GM18867 (cell line): ENCODE data around the gene ALKBH5.
A peak's percentile ranks its signal among the peaks of the same experiment; 100 is the strongest.

Source experiments
- ATAC-seq: cut with Tn5 transposase; IDR thresholded peaks from one replicate; pipeline ENCODE4 v1.9.1; 2021; ENCODE audit warnings: mild to moderate bottlenecking, moderate library complexity; ENCODE audit not compliant: unreplicated experiment

ALKBH5 gene

DNA sequence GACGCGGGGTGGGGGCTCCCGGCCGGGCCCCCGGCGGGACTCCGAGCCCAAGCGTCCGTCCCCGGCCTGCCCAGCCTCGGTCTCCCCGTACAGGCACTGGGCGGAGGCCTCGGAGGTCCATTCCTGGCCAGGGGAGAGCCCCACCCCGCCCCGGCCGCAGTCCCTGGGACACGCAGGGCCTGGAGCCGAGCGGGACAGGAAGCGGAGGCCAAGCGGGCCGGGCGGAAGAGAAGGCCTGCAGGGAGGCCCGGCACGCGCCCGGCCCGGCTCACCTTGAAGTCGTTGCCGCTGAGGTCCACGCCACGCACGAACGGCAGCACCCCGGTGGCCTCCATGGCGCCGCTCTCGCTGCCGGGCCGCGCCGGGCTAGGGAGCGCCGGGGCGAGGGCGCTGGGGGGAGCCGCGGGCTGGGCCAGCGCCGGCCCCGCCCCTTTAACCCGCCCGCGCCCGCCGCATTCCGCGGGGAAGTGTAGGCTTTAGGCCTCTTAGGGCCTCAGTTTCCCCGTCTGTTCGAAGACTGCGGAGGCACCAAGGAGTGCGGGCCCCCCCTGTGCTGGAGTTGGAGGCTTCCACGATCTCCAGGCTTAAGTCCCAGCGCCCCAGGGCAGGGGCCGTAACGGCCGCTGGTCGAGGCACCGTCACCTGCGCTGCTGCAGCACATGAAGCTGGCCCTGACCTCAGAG lies 74.9 kb downstream of the ALKBH5 start, which contains the start of gene FLII:
Gene FLII (minus strand): TSS at position 383 of the 683 bp plus-strand sequence. CDS start 48 bp downstream, at position 335.
- peak; percentile 28 for ATAC-seq
